Stimulated activated CD8-positive, alpha-beta memory T cell treated with anti-CD3 and anti-CD28 coated beads, Interleukin-4, amount 100 ng/mL, for 1 hour (primary cell): ENCODE measurements around the gene MAP4K4.

Source experiments
- DNase-seq, 2 donors: peaks; one replicate each; pipeline ENCODE4 v3.0.0-alpha.2; 2020; ENCODE audit warnings: low read depth in 2 of 2, low spot score in 1 of 2

The MAP4K4 gene

GRCh38 chr2:101720732-101721131 lies 23.2 kb downstream of the MAP4K4 start:
- no peak for DNase-seq

- no peak for DNase-seq
Observed at GRCh38 chr2:101722864-101723263, 25.4 kb downstream of the MAP4K4 start.

- DNase-seq, result no peak
Observed at GRCh38 chr2:101723371-101724124, 26.0 kb downstream of the MAP4K4 start.

- DNase-seq, result no peak
Observed at GRCh38 chr2:101724125-101724474, 26.6 kb downstream of the MAP4K4 start.

GRCh38 chr2:101725038-101725437 lies 27.5 kb downstream of the MAP4K4 start:
- DNase-seq, result no peak

GRCh38 chr2:101725515-101726192 lies 28.1 kb downstream of the MAP4K4 start:
- no peak for DNase-seq

- no peak for DNase-seq
Observed at GRCh38 chr2:101728865-101729264, 31.4 kb downstream of the MAP4K4 start.

- DNase-seq, result no peak
Observed at GRCh38 chr2:101729521-101730190, 32.1 kb downstream of the MAP4K4 start.

- no peak for DNase-seq
Observed at GRCh38 chr2:101731221-101732054, 33.9 kb downstream of the MAP4K4 start.

- no peak for DNase-seq
Observed at GRCh38 chr2:101732199-101732598, 34.7 kb downstream of the MAP4K4 start.

GRCh38 chr2:101732773-101733256 lies 35.3 kb downstream of the MAP4K4 start:
- no peak for DNase-seq

GRCh38 chr2:101733257-101733993 lies 35.9 kb downstream of the MAP4K4 start:
- DNase-seq, result no peak

- no peak for DNase-seq
Observed at GRCh38 chr2:101734505-101735165, 37.1 kb downstream of the MAP4K4 start.

- no peak for DNase-seq
Observed at GRCh38 chr2:101735166-101735533, 37.6 kb downstream of the MAP4K4 start.

GRCh38 chr2:101736233-101736632 lies 38.7 kb downstream of the MAP4K4 start:
- no peak for DNase-seq

GRCh38 chr2:101736861-101737291 lies 39.4 kb downstream of the MAP4K4 start:
- no peak for DNase-seq

- no peak for DNase-seq
Observed at GRCh38 chr2:101737478-101738255, 40.2 kb downstream of the MAP4K4 start.

- no peak for DNase-seq
Observed at GRCh38 chr2:101738649-101739048, 41.1 kb downstream of the MAP4K4 start.

- no peak for DNase-seq
Observed at GRCh38 chr2:101740555-101740964, 43.1 kb downstream of the MAP4K4 start.
